GM21529 (cell line): ENCODE measurements around the gene ZNF217.
A peak's percentile ranks its signal among the peaks of the same experiment; 100 is the strongest.
"Not testable (repeated sequence)": the region's sequence is repeated elsewhere in the genome, so short reads cannot be mapped to it uniquely, and the experiment has no call there.

ENCODE experiments used
- ATAC-seq: cut with Tn5 transposase; IDR thresholded peaks from one replicate; pipeline ENCODE4 v1.9.1; 2021; ENCODE audit not compliant: unreplicated experiment

The ZNF217 gene

GRCh38 chr20:53593466-53594007 lies at the start of gene ZNF217:
Gene ZNF217, minus strand, starts transcription at chr20:53593839. Its CDS starts 11,013 bp downstream, at chr20:53582826.
- peak; percentile 22 for ATAC-seq

GRCh38 chr20:53643031-53643832 lies 49.6 kb upstream of the ZNF217 start:
- ATAC-seq: peak; percentile 96

GRCh38 chr20:53642196-53643030 lies 48.8 kb upstream of the ZNF217 start:
- ATAC-seq: peak; percentile 53

- no peak for ATAC-seq
Measured at GRCh38 chr20:53639647-53640440, 46.2 kb upstream of the ZNF217 start.

GRCh38 chr20:53639128-53639527 lies 45.5 kb upstream of the ZNF217 start:
- ATAC-seq: no peak

- not testable (repeated sequence) for ATAC-seq
Measured at GRCh38 chr20:53637310-53637709, 43.7 kb upstream of the ZNF217 start.

GRCh38 chr20:53636540-53637097 lies 43.0 kb upstream of the ZNF217 start:
- no peak for ATAC-seq

GRCh38 chr20:53635221-53635620 lies 41.6 kb upstream of the ZNF217 start:
- ATAC-seq: no peak

- no peak for ATAC-seq
Measured at GRCh38 chr20:53631909-53632662, 38.4 kb upstream of the ZNF217 start.

GRCh38 chr20:53629436-53629835 lies 35.8 kb upstream of the ZNF217 start:
- ATAC-seq: no peak

- ATAC-seq: not testable (repeated sequence)
Measured at GRCh38 chr20:53628758-53629157, 35.1 kb upstream of the ZNF217 start.

- ATAC-seq: no peak
Measured at GRCh38 chr20:53628076-53628475, 34.4 kb upstream of the ZNF217 start.

- not testable (repeated sequence) for ATAC-seq
Measured at GRCh38 chr20:53627001-53627400, 33.4 kb upstream of the ZNF217 start.

- ATAC-seq: no peak
Measured at GRCh38 chr20:53626584-53626983, 32.9 kb upstream of the ZNF217 start.

GRCh38 chr20:53625311-53626129 lies 31.9 kb upstream of the ZNF217 start:
- ATAC-seq: no peak

- ATAC-seq: not testable (repeated sequence)
Measured at GRCh38 chr20:53624927-53625250, 31.2 kb upstream of the ZNF217 start.

- peak; percentile 53 for ATAC-seq
Measured at GRCh38 chr20:53623454-53624211, 30.0 kb upstream of the ZNF217 start.

GRCh38 chr20:53623134-53623453 lies 29.5 kb upstream of the ZNF217 start:
- ATAC-seq: no peak
